B cell (primary cell): ENCODE data around the gene ARHGAP25. TPM values are rescaled to one million over a fixed set of nuclear protein-coding genes. Genes with fewer than 3 reads are reported as not detected.

Experiments used
- ATAC-seq: fragments of 200-7000 bp; cut with Tn5 transposase; one replicate; pipeline ENCODE4 v1.10.0; 2021; ENCODE audit warnings: low read depth, mild to moderate bottlenecking, moderate number of reproducible peaks, moderate library complexity
- CTCF ChIA-PET: fragments of 350-600 bp; sonication (Branson Sonifier 250); formaldehyde crosslinking; loops from one replicate; lab custom pipeline; 2021; ENCODE audit warnings: antibody characterized with exemption, inconsistent platforms; lab: Charles Lee
- POLR2A ChIA-PET: fragments of 350-600 bp; sonication (Branson Sonifier 250); formaldehyde crosslinking; loops from one replicate; lab custom pipeline; 2021; ENCODE audit warnings: antibody characterized with exemption; lab: Charles Lee
- DNase-seq: peaks from one replicate; pipeline ENCODE4 v3.0.0; 2013
- H2AFZ ChIP-seq: 2 replicates; pipeline ENCODE4 v1.6.1; 2012; ENCODE audit warnings: mild to moderate bottlenecking, low read depth, low read length; ENCODE audit not compliant: insufficient read depth, poor library complexity, severe bottlenecking
- H3K27ac ChIP-seq, 2 donors: 1 replicate in 1 of 2; 2 replicates in 1 of 2; pipeline ENCODE4 v1.5.1; 2012 to 2013; ENCODE audit warnings: low read length in 2 of 2, mild to moderate bottlenecking in 2 of 2, moderate library complexity in 1 of 2
- H3K27me3 ChIP-seq, 4 experiments: fragments of 200-600 bp in 1 of 4; sonication (generic) in 1 of 4; replicated peaks in 1 of 4; 1 replicate in 2 of 4; 2 replicates in 2 of 4; pipeline versions ENCODE4 v1.6.1 to v1.7.0; 2013 to 2016; ENCODE audit warnings: low read length in 3 of 4, mild to moderate bottlenecking in 2 of 4, mixed read lengths in 1 of 4, moderate library complexity in 1 of 4; ENCODE audit not compliant: insufficient read depth in 4 of 4, control insufficient read depth in 3 of 4; ENCODE audit errors: control extremely low read depth in 1 of 4
- H3K36me3 ChIP-seq, 2 experiments: replicated peaks in 1 of 2; 1 replicate in 1 of 2; 2 replicates in 1 of 2; pipeline versions ENCODE4 v1.6.1 to v1.7.1; 2013; ENCODE audit warnings: low read length in 1 of 2; ENCODE audit not compliant: insufficient read depth in 2 of 2, control insufficient read depth in 1 of 2; ENCODE audit errors: control extremely low read depth in 1 of 2, extremely low read depth in 1 of 2
- H3K4me1 ChIP-seq, 2 donors: fragments of 200-600 bp in 1 of 2; sonication (generic) in 1 of 2; 1 replicate in 1 of 2; 2 replicates in 1 of 2; pipeline versions ENCODE4 v1.5.1 to v1.6.1; 2013 to 2017; ENCODE audit warnings: low read length in 2 of 2; ENCODE audit not compliant: control insufficient read depth in 2 of 2, insufficient read depth in 2 of 2
- H3K4me2 ChIP-seq: replicated peaks from 2 replicates; pipeline ENCODE3; 2012; ENCODE audit warnings: mild to moderate bottlenecking, low read depth, low read length; ENCODE audit not compliant: poor library complexity, severe bottlenecking
- H3K4me3 ChIP-seq, 5 experiments: fragments of 200-600 bp in 1 of 5; sonication (generic) in 1 of 5; 1 replicate in 3 of 5; 2 replicates in 2 of 5; pipeline versions ENCODE4 v1.5.1 to v1.7.0; 2011 to 2016; ENCODE audit warnings: low read length in 4 of 5, mild to moderate bottlenecking in 4 of 5, low read depth in 2 of 5, control low read depth in 1 of 5, moderate library complexity in 1 of 5; ENCODE audit not compliant: insufficient read depth in 1 of 5; ENCODE audit errors: control extremely low read depth in 1 of 5, extremely low read depth in 1 of 5
- H3K79me2 ChIP-seq: fragments of 200-600 bp; sonication (generic); one replicate; pipeline ENCODE4 v1.6.0; 2016; ENCODE audit warnings: low read length; ENCODE audit not compliant: control insufficient read depth, insufficient read depth
- H3K9ac ChIP-seq: fragments of 200-600 bp; sonication (generic); 2 replicates; pipeline ENCODE4 v1.6.1; 2017; ENCODE audit warnings: mild to moderate bottlenecking, low read length, moderate library complexity
- H3K9me3 ChIP-seq, 3 donors: one replicate each; pipeline versions ENCODE4 v1.6.1 to v1.7.1; 2013; ENCODE audit warnings: low read length in 2 of 3; ENCODE audit not compliant: control insufficient read depth in 2 of 3, insufficient read depth in 1 of 3; ENCODE audit errors: control extremely low read depth in 1 of 3
- H4K20me1 ChIP-seq: 2 replicates; pipeline ENCODE4 v1.6.0; 2012; ENCODE audit warnings: mild to moderate bottlenecking, low read length; ENCODE audit not compliant: insufficient read depth, control insufficient read depth, poor library complexity, severe bottlenecking
- H3K27ac Mint-ChIP-seq: one replicate; pipeline ENCODE4 v1.8.0; 2021; ENCODE audit warnings: mixed read lengths
- H3K27me3 Mint-ChIP-seq: one replicate; pipeline ENCODE4 v1.8.0; 2021; ENCODE audit warnings: mixed read lengths
- H3K4me1 Mint-ChIP-seq: one replicate; pipeline ENCODE4 v1.8.0; 2021; ENCODE audit warnings: mixed read lengths
- H3K4me3 Mint-ChIP-seq: one replicate; pipeline ENCODE4 v1.8.0; 2021; ENCODE audit warnings: mixed read lengths
- H3K9me3 Mint-ChIP-seq: one replicate; pipeline ENCODE4 v1.8.0; 2022; ENCODE audit warnings: mixed read lengths; ENCODE audit not compliant: insufficient read depth
- EZH2 ChIP-seq: IDR thresholded peaks from 2 replicates; pipeline ENCODE4 v1.6.1; 2012; ENCODE audit warnings: borderline replicate concordance, low read depth, mild to moderate bottlenecking, moderate library complexity, low read length; ENCODE audit not compliant: insufficient read depth, poor library complexity, severe bottlenecking
- WGBS: methylation state at CpG from one replicate; pipeline ENCODE4 v1.1.5; 2013; ENCODE audit warnings: missing lambda C conversion rate; ENCODE audit not compliant: insufficient coverage; 5-methylcytosine and 5-hydroxymethylcytosine counted together
- intact Hi-C: fragments of 100-400 bp; cut with micrococcal nuclease; formaldehyde crosslinking; loops from one replicate; pipeline ENCODE4 v1.10.0; 2022
- polyA plus RNA-seq: library from polyadenylated mRNA; depleted of rRNA; stranded (reverse); fragments of >200 nt; gene quantifications from 2 replicates; pipeline ENCODE4 v1.2.3, GENCODE V29; 2012
- total RNA-seq, 2 donors: library from RNA; stranded (reverse); fragments of 120-200 nt in 1 of 2; gene quantifications; 1 replicate in 1 of 2; 2 replicates in 1 of 2; pipeline versions ENCODE4 v1.2.3 to v1.2.4, GENCODE V29; 2013 to 2022
- TF ChIP-seq, protein P1 (sequence below): fragments of 200-600 bp; IDR thresholded peaks from one replicate; pipeline ENCODE4 v1.8.0; 2022; ENCODE audit warnings: antibody characterized with exemption, mild to moderate bottlenecking

The ARHGAP25 gene
- total and polyA plus RNA-seq, 2 donors (not counting 1 experiment from before 2014, with no cell fraction given), result 97.9 to 207 TPM

DNA sequence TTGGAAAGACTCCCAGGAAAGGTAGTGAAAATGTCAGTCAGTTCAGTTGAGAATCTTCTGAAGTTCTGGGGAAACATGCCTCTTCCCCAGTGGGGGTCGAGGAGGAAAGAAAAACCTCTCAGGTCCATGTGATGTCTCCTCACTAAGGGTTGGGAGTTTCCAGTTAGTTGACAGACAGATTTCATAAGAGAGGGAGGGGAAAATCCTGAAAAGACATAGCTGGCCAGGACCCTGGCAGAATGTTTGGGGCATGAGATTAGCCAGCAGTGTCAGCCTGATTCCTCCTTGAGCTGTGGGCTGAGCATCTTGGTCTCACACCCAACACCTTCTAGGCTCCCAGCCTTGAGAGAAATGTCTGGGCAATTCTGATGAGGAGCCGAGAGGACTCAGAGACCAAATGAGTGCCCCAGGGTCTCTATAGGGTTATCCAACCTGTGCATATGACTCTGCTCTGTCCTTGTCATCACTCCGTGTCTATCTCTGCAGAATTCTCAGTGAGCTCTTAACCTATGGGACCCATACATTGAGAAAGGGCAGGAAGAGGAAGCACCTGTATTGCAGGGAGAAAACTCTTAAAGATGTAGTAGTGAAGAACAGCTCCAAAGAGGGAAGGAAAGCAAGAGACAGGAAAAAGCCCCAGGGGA lies 122.7 kb downstream of the ARHGAP25 start:
- no peaks in the 10 kb centered on the region for H4K20me1 ChIP-seq
- Mint-ChIP-seq H3K27ac (no peak overlapping the region), H3K9me3 (no peaks in the 10 kb centered on the region), H3K27me3 (no peaks in the 10 kb centered on the region), H3K4me3 (no peak overlapping the region), H3K4me1 (peaks cover 17% of the 10 kb centered on the region)
- no peak overlapping the region for H3K4me2 ChIP-seq
- no peaks in the 10 kb centered on the region for H3K79me2 ChIP-seq
- no peak for DNase-seq
- intact Hi-C loops, result no loop called here
- WGBS, result 100% methylated on average over 1 of the region's 3 CpGs
- no peaks in the 10 kb centered on the region for H3K9me3 ChIP-seq
- no peak for ATAC-seq
- no peaks in the 10 kb centered on the region for H3K36me3 ChIP-seq
- peaks cover 12% of the 10 kb centered on the region in 2 donors for H3K4me1 ChIP-seq
- no peak overlapping the region for H2AFZ ChIP-seq
- H3K27ac ChIP-seq, result no peak overlapping the region
- no peak overlapping the region for H3K9ac ChIP-seq
- TF ChIP-seq, protein P1, sequence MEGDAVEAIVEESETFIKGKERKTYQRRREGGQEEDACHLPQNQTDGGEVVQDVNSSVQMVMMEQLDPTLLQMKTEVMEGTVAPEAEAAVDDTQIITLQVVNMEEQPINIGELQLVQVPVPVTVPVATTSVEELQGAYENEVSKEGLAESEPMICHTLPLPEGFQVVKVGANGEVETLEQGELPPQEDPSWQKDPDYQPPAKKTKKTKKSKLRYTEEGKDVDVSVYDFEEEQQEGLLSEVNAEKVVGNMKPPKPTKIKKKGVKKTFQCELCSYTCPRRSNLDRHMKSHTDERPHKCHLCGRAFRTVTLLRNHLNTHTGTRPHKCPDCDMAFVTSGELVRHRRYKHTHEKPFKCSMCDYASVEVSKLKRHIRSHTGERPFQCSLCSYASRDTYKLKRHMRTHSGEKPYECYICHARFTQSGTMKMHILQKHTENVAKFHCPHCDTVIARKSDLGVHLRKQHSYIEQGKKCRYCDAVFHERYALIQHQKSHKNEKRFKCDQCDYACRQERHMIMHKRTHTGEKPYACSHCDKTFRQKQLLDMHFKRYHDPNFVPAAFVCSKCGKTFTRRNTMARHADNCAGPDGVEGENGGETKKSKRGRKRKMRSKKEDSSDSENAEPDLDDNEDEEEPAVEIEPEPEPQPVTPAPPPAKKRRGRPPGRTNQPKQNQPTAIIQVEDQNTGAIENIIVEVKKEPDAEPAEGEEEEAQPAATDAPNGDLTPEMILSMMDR, result no peak
- TF ChIP-seq EZH2, result no peak
- no peaks in the 10 kb centered on the region for H3K27me3 ChIP-seq
- POLR2A ChIA-PET, result interaction anchor here (0.6 kb wide), 1 partner anchor 271 kb away, joined by 5 read pairs; no protein-coding TSS in a partner anchor
- CTCF ChIA-PET, result interaction anchor here (0.9 to 2.3 kb wide), 6 partner anchors 11 to 416 kb away, joined by 3 to 8 read pairs (median 4); no protein-coding TSS in a partner anchor
- H3K4me3 ChIP-seq, result no peak overlapping the region

DNA sequence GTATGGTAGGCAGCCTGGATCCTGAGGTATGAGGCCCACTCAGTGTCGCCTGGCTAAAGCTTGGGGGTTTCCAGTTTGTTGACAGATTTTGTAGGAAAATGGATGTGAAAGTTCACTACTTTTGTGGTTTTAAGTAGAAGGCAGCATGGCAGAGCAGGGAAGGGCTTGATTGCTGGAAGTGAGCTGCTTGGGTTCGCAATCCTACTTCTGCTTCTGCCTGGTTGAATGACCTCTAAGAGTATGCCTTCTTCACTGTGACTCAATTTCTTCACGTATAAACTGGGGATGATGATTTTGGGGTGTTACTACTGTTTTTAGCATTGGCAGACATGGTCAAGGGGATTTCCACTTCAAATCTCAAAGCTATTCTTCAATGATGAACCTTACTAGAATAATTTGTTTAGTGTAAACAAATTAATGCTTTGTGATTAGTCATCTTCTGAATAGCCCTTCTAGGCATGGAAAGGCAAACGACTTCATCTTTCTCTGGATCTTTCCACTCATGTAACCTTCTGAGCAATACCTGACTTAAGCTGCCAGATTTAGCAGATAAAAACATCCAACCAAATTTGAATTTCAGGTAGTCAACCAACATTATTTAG lies 123.3 kb downstream of the ARHGAP25 start:
- Mint-ChIP-seq H3K9me3 (no peaks in the 10 kb centered on the region), H3K4me1 (peaks cover 17% of the 10 kb centered on the region), H3K27me3 (no peaks in the 10 kb centered on the region), H3K27ac (no peak overlapping the region), H3K4me3 (no peak overlapping the region)
- Histone ChIP-seq H4K20me1 (no peaks in the 10 kb centered on the region), H3K9me3 (no peaks in the 10 kb centered on the region), H3K4me1 (peaks cover 12% of the 10 kb centered on the region in 2 donors), H2AFZ (no peak overlapping the region), H3K27ac (no peak overlapping the region), H3K36me3 (no peaks in the 10 kb centered on the region), H3K4me2 (no peak overlapping the region), H3K79me2 (no peaks in the 10 kb centered on the region), H3K4me3 (no peak overlapping the region), H3K27me3 (no peaks in the 10 kb centered on the region), H3K9ac (no peak overlapping the region)
- TF ChIP-seq, protein P1, result no peak
- TF ChIP-seq EZH2, result no peak
- ChIA-PET CTCF (interaction anchor here (0.8 to 2.3 kb wide), 10 partner anchors 10 to 417 kb away, joined by 3 to 8 read pairs (median 3); no protein-coding TSS in a partner anchor), POLR2A (interaction anchor here (0.6 to 1.3 kb wide), 2 partner anchors 22 to 272 kb away, joined by 4 to 5 read pairs; no protein-coding TSS in a partner anchor)
- ATAC-seq (peak; percentile 84), DNase-seq (peak; percentile 71)
- 59% methylated on average over 2 of the region's 4 CpGs for WGBS
- intact Hi-C loops, result no loop called here
